Measurements from ENCODE around the gene FALEC.
"Not testable (repeated sequence)": the region's sequence is repeated elsewhere in the genome, so short reads cannot be mapped to it uniquely, and the experiment has no call there.

The FALEC gene

DNA sequence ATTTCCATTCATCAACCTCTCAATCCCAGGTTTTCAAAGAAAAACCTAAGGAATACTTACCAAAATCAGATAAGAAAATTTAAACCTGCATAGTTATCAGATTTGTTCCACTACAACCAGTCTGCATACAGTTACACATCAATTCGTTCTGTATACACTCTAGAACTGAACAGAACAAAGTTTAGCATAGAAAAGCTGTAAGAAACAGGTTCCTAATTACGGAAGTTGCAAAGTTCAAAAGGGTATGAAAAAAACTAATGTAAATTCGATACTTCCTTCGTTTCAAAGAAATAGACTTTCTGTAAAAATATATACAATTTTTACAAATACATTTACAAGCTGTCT lies 60.8 kb downstream of the FALEC start:
- no peak for DNase-seq

GRCh38 chr1:150576794-150577556 lies 61.4 kb downstream of the FALEC start:
- no peak for DNase-seq

DNA sequence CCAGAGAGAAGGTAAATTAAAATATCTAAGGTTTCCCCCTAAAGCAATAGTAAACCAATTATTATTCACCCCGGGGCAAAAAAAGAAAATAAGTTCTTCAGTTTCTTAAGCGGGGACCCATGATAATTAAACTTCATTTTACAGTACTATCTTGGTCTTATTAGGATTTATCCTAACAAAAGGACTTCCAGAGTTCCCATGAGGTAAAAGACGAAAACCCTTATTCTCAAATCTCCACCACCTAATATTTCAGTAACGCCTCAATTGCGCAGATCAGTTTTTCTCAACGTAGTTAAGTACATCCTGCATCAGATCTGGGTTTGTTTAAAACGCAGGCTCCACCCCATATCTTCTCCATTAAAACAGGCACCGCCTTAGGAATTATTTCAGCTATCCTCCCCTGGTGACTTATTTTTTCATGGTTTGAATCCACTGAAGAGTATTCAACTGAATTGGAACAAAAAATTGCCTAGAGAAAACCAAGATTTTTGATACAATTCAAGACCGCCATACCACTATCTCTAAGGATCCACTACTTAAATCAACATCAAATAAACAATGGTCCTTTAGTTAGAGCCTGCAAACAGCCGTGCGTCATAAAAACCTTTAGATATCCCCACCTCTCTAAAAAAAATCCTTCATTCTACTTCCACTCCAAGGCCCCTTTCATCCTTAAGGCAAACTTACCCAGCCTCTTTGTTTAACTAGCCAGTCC lies 62.2 kb downstream of the FALEC start:
- no peak for DNase-seq

DNA sequence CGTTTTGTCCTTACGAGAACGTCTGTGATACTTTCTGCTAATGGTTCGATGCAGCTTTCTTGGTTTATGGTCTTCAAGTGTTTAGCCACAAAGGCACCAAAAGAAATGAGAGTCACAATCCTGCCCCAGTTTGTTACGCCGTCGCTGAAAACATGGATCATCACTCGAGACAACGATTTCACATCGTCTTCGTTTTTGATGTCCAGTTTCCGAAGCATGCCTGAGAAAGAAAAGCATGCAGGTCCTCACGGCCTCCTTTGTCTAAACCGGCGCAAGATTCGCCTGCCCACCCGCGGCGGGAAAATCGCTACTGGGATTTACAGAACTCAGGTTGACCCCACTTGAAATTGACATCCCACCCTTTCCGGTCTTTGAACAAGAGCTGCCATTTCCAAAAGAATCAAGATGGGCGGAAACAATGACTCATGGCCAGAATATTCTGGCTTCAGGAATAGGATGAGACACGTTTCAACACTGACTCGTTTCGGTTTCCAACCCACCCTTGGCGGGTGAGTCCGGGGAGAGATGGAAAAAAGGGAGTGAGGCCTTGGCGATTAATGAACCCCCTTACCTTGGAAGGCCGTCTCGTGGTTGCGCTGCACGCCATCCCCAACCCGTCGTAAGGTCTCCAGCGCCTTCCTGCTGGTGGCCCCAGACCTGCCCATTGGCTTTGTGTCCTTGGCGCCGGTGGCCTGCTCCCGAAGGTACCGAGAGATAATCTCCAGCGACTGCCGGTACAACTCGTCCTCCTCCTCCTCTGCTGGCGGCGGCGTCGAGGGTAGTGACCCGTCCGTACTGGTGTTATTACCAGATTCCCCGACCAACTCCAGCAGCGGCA lies 62.9 kb downstream of the FALEC start:
- DNase-seq, result no peak

DNA sequence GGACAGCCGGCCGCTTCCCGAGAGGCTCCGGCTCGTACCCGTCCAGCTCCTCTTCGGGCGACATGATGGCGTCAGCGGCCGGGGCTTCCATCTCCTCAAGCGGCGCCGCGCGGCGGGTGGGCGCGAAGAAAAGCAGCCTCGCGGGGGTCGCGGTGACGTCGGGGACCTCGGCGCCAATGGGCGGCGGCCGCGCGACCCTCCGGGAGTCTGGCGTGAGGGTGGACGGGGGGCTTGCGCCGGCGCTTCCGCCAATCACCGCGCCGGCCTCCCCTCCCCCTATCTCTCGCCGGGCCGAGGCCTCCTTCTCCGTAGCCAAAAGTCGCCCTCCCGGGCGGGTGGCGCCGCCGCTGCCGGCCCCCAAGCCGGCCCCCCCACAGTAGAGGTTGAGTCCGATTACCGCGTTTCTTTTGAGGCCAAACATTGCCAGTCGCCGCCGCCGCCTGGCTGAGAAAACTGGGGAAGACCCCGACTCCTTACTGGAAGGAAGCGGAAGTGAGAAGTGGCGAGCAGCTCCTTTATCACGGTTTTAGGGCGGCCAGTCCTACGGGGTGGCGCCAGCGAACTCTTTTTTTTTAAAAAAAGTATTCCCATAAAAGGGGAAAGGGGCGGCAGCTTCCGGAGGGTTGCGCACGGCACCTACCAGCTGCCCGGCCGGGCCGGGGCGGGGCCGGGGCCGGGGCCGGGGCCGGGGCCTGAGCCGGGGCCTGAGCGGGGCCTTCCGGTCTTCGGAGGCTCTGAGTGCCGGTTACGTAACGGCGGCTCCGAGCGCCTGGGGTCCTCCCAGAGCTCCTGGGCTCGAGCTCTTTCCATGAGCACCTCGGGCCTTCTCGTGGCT lies 63.8 kb downstream of the FALEC start, which contains the start of gene MCL1:
MCL1 (minus strand) TSS at position 501 of the 835 bp plus-strand sequence; CDS start at position 421, 80 bp downstream.
- DNase-seq, result peak; percentile 91 to 93

DNA sequence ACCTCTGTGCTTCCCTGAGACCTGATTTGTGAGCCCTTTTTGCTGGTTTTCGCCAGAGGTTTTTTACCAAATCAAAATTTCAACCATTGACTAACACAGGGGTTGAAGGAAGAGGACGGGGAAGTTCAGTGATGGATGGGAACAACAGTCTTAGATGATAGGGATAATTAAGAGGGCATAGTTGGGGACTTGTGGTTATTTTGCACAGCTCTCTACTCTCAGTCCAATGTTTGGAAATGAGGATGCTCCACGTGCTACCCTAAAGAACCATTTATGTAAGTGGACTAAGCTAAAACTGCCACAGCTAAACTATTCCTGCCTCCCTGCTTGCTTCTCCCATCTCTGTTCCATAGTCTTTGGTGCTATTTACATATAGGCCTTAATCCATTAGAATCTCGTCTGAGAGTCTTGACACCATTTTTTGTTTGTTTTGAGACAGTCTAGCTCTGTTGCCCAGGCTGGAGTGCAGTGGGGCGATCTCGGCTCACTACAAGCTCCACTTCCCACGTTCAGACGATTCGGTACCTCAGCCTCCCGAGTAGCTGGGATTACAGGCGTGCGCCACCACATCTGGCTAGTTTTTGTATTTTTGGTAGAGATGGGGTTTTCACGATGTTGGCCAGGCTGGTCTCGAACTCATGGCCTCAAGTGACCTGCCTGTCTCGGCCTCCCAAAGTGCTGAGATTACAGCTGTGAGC lies 64.5 kb downstream of the FALEC start:
- no peak for DNase-seq

GRCh38 chr1:150580966-150581365 lies 65.4 kb downstream of the FALEC start:
- DNase-seq, result not testable (repeated sequence)

GRCh38 chr1:150581437-150581836 lies 65.9 kb downstream of the FALEC start:
- not testable (repeated sequence) for DNase-seq

DNA sequence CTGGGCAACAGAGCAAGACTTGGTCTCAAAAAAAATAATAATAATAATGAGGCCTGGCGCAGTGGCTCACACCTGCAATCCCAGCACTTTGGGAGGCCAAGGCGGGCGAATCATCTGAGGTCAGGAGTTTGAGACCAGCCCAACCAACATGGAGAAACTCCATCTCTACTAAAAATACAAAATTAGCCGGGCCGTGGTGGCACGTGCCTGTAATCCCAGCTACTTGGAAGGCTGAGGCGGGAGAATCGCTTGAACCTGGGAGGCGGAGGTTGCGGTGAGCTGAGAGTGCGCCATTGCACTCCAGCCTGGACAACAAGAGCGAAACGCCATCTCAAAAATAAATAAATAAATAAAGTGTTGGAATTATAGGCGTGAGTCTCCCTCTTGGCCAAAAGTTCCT lies 66.4 kb downstream of the FALEC start:
- DNase-seq, result not testable (repeated sequence)

GRCh38 chr1:150582371-150582770 lies 66.8 kb downstream of the FALEC start:
- no peak for DNase-seq

Measured in NCI-H1930 (cell line).